Stimulated activated CD8-positive, alpha-beta memory T cell treated with anti-CD3 and anti-CD28 coated beads, Interleukin-12 subunit alpha, Interleukin-12 subunit beta, amount 100 ng/mL, for 4 hours (primary cell): Measurements from ENCODE around the gene LETM1.

Experiments used
- DNase-seq: peaks from one replicate; pipeline ENCODE4 v3.0.0-alpha.2; 2020; ENCODE audit warnings: low read depth

LETM1 gene

GRCh38 chr4:1856071-1856942, at the start of gene LETM1:
TSS of gene LETM1 (minus strand) at chr4:1856156. CDS start at chr4:1855950, 206 bp downstream.
- DNase-seq: peak; percentile 89

- DNase-seq: no peak
Measured at GRCh38 chr4:1904042-1904441, 48.1 kb upstream of the LETM1 start.

- no peak for DNase-seq
Measured at GRCh38 chr4:1903035-1903434, 47.1 kb upstream of the LETM1 start.

DNA sequence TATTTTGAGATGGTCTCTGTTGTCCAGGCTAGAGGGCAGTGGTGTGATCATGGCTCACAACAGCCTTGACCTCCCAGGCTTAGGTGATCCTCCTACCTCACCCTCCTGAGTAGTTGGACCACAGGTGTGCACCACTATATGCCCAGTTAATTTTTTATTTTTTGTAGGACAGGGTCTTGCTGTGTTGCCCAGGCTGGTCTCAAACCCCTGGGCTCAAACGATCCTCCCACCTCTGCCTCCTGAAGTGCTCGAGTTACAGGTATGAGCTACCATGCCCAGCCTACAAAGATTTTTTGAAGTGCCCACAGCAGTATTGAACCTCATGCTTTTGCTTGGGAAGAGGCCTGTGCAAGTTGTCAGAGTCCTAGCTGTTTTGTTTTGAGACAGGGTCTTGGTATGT, 46.3 kb upstream of the LETM1 start:
- DNase-seq: no peak

- no peak for DNase-seq
Measured at GRCh38 chr4:1901127-1901526, 45.2 kb upstream of the LETM1 start.

- DNase-seq: no peak
Measured at GRCh38 chr4:1900624-1901023, 44.7 kb upstream of the LETM1 start.

GRCh38 chr4:1900087-1900433, 44.1 kb upstream of the LETM1 start:
- no peak for DNase-seq

DNA sequence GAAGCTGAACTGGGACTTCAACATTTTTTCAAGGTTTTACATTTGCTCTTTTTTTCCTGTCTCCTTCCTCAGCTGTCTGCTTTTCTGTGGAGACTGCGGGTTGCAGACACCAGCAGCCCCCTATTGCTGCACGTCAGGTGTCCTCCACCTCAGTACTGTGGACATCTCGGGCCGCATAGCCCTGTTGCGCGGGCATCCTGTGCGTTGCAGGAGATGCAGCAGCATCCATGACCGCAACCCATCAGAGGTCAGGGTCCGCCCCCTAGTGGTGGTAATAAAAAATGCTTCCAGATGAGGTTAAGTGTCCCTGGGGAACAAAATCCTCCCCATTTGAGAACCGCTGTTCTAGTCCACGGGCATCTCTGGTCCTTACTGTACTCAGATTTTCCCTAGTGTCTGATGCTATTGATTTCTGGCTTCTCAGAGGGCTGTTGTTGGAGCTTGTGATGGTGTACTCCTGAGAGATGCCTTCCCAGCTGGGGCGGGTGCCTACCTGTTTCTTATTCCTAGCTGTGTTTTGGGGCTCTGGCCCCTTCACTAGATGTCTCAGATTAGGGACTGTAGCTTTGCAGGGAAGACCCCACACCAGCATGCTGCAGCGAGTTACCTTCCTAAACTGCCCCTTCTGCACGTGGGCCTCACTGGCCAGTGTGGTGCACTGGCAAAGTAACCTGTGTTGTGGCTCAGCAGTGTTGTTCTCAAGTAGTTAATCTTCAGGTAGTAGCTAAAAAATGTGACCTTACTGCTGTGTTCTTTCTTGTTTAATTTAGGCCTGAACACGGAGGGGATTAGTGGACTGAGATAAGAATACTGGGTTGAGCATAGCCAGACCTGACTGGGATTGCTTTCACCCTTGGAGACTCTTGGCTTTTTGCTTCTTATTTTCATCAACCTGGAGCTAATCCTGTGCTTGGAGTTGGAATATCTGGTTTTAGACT, 43.5 kb upstream of the LETM1 start:
- DNase-seq: peak; percentile 36

DNA sequence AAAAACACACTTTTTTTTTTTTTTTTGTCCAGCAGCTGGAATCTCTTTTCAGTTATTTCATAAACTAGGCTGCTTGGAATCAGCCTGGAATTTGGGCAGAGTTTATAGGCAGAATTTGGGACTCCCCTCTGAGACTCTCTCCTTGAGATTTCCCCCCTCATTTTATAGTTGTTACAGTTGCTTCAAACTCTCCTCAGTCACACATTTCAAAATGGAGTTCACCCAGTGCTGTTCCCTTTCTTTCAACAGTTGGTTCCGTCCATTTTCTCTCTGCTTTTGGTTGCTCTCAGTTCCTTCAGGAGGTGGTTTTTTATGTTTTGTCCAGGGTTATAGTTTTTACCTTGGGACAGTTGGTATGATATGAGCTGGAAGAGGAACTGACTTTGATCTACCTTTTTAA, 42.7 kb upstream of the LETM1 start:
- DNase-seq: no peak

DNA sequence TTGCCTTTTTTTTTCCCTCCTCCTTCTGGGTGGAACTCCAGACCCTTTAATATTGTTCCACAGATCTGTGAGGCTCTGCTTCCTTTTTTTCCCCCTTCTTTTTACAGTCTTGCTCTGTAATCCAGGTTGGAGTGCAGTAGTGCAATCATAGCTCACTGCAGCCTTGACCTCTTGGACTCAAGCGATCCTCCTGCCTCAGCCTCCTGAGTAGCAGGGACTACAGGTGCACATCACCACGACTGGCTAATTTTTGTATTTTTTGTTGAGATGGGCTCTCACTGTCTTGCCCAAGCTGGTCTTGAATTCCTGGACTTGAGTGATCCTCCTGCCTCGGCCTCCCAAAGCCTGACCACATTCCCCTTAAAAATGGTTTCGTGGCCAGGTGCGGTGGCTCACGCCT, 42.1 kb upstream of the LETM1 start:
- DNase-seq: no peak

- DNase-seq: no peak
Measured at GRCh38 chr4:1896658-1896991, 40.7 kb upstream of the LETM1 start.

DNA sequence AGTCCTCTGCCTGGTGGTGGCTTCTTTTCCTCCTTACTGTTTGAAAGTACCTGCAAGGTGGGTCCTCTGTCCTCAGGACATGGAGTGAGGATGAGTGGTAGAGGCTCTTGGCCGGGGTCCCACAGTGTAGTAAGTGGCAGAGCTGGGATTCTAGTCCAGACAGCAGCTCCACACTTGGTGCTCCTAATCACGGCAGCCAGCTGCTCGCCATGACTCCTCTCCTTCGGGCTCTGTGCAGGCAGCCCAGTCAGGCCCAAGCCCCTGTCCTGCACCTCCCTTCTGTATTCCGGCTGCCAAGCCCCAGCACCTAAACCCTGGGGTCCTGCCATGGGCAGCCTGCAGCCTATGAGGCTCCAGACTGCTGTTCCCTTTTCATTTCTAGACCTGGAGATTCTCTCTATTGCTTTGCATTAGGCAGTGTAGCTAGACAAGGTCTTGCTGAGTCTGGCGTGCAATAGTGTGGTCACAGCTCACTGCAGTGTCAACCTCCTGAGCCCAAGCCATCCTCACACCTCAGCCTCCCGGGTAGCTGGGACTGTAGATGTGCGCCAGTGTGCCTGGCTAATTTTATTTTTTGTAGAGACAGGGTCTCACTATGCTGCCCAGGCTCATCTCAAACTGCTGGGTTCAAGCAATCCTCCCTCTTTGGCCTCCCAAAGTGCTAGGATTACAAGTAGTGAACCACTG, 40.2 kb upstream of the LETM1 start:
- DNase-seq: no peak

DNA sequence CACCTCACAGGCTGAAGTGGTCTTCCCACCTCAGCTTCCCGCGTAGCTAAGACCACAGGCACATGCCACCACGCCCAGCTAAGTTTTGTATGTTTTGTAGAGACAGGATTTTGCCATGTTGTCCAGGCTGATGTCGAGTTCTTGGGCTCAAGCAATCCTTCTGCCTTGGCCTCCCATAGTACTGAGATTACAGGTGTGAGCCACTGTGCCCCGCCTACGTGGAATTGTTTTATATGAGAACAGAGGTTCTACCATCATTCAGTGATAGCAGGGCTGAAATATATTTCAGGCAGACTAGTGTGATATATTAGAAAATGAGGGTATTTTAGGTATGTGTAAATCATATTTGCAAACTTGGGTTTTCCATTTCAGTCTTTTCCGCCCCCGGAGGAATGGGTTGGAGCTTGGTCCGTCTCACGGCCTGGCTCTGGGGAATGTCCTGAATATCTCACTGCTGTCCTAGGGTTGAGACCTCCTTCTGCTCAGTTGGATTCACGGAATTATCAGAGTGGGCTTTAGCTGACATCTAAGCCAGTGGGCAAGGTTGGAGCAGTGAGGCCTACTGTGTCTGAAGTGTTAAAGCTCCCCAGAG, 35.1 kb upstream of the LETM1 start:
- DNase-seq: no peak

DNA sequence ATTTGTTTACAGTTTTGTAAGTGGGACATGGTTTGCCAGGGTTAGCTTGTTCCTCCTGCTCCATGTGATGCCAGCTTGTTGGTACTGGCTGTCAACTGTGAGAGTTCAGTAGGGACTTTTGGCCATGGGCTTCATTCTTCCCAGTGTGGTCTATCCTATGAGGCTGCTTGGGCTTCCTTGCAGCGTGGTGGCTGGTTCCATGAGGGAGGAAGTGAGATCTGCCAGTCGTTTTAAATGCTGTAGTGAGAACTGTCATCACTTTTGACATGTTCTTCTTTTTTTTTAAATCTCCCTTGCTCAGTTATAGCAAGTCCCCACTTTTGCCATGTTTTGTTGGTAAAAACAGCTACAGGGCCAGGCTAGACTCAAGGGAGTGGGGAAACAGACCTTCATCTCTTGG, 31.1 kb upstream of the LETM1 start:
- no peak for DNase-seq

GRCh38 chr4:1885414-1885813, 29.5 kb upstream of the LETM1 start:
- no peak for DNase-seq

DNA sequence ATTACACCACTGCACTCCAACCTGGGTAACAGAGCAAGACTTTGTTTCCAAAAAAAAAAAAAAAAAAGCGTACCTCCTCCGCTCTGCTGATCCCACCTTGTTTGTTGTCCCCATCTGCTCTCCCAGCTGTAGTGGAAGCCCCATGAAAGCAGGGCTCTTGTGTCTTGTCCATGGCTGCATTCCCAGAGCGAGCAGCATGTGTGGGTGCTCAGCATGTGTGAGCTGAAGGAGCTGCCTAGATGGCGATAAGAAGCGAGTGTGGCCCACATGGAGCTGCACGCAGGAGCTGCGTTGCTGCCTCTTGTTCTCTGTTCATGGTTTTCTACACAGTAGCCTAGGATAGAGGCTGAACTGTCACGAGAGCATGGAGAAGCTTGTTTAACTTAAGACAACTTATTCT, 27.6 kb upstream of the LETM1 start:
- no peak for DNase-seq

DNA sequence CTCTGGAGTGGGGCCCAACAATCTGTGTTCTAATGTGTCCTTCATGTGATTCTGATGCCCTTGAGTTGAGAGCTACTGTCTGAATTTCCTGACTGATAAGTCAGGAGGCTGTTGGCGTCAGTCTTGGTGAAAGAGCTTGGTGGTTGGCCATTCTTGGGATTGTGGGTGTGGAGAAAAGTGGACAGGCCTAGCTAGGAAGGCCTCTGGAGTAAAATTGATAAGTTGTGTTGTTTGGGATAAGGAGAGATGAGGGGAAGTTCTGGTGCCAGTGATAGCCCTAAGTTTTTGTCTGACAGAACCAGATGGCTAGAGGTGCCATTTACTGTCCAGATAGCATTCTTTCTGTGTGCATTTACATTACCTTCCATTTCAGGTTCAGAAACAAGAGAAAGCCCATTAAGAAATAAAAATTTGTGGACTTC, 26.9 kb upstream of the LETM1 start:
- DNase-seq: no peak

GRCh38 chr4:1880332-1880731, 24.4 kb upstream of the LETM1 start:
- DNase-seq: no peak

- DNase-seq: no peak
Measured at GRCh38 chr4:1879485-1879884, 23.5 kb upstream of the LETM1 start.

DNA sequence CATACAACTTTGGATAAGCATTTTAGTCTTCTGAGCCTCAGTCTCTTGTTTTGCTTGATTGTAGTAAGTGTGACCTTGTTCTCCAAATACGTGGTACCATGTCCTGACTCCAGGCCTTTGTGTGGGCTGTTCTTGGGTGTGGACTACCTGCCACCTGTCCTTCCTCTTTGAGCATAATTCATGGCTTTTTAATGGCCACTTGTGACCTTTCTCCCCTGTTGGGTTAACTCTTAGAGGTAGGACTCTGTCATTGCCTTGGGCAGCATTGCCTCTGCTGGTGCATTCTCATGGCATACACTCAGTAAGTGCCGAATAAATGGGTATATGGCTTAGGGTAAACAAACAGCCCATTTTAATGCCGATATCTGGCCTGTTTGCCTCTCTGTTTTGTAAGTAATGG, 18.2 kb upstream of the LETM1 start:
- no peak for DNase-seq

- no peak for DNase-seq
Measured at GRCh38 chr4:1873776-1874175, 17.8 kb upstream of the LETM1 start.

DNA sequence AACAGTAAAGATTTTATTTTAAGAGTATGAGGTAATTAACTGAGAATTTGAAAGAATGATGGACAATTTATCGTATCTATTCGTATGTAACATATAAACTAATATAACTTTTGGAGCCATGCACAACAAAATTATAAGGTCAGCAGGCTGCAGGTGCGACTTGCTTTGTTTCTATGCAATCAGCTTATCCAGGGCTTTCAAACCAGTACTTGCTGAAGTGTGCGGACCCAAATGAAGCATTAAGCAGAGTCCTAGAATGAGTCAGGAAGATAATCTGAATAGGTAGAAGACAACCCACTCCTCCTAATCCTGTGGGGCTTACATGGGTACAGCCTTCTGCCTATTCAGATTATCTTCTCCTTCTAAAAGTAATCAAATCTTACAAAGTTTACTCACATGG, 17.3 kb upstream of the LETM1 start:
- no peak for DNase-seq
